Sigmoid colon (tissue), 7 donors: ENCODE results near the gene ENTR1. TPM values are rescaled to one million over a fixed set of nuclear protein-coding genes. Genes with fewer than 3 reads are reported as not detected.

Source experiments
- DNase-seq: peaks from one replicate; pipeline ENCODE4 v3.0.0-alpha.2; 2019
- H3K27ac ChIP-seq, 4 donors: fragments of 200-600 bp; sonication (generic); one replicate each; pipeline ENCODE4 v1.5.1; 2016 to 2019; ENCODE audit warnings: mild to moderate bottlenecking in 1 of 4
- H3K27me3 ChIP-seq, 3 donors: fragments of 200-600 bp; sonication (generic); one replicate each; pipeline ENCODE4 v1.5.1; 2019; ENCODE audit warnings: mild to moderate bottlenecking in 1 of 3
- H3K36me3 ChIP-seq, 4 donors: fragments of 200-600 bp; sonication (generic); one replicate each; pipeline ENCODE4 v1.5.1; 2016 to 2019
- H3K4me1 ChIP-seq, 4 donors: fragments of 200-600 bp; sonication (generic); one replicate each; pipeline ENCODE4 v1.5.1; 2017 to 2019
- H3K4me3 ChIP-seq, 4 donors: fragments of 200-600 bp; sonication (generic); one replicate each; pipeline ENCODE4 v1.5.1; 2017 to 2019; ENCODE audit warnings: mild to moderate bottlenecking in 2 of 4, moderate library complexity in 1 of 4
- H3K9me3 ChIP-seq, 4 donors: fragments of 200-600 bp in 3 of 4; sonication (generic) in 3 of 4; one replicate each; pipeline versions ENCODE4 v1.5.1 to v1.6.1; 2013 to 2019
- EP300 ChIP-seq, 4 donors: sonication (generic); formaldehyde crosslinking; IDR thresholded peaks; one replicate each; pipeline ENCODE4 v1.6.1; 2017; ENCODE audit warnings: antibody characterized with exemption in 4 of 4
- POLR2A ChIP-seq, 2 donors: fragments of 450-650 bp; IDR thresholded peaks; one replicate each; pipeline ENCODE4 v1.6.1; 2016; ENCODE audit warnings: antibody characterized with exemption in 2 of 2, mild to moderate bottlenecking in 2 of 2, moderate library complexity in 2 of 2
- POLR2AphosphoS5 ChIP-seq, 4 donors: sonication (generic); formaldehyde crosslinking; IDR thresholded peaks; one replicate each; pipeline ENCODE4 v1.6.1; 2017; ENCODE audit warnings: antibody characterized with exemption in 4 of 4
- WGBS, 2 donors: extraction: QIAGEN DNeasy Blood & Tissue Kit; methylation state at CpG; one replicate each; pipeline ENCODE4 v1.1.7; 2013; 5-methylcytosine and 5-hydroxymethylcytosine counted together
- intact Hi-C: fragments of 100-400 bp; cut with DNase I; formaldehyde crosslinking; loops from one replicate; pipeline ENCODE4 v1.15.1; 2023
- polyA plus RNA-seq, 3 donors: library from polyadenylated mRNA; stranded (reverse); fragments of 200-250 nt; gene quantifications; one replicate each; pipeline ENCODE4 v1.2.3, GENCODE V29; 2013
- total RNA-seq, 4 donors: library from RNA; depleted of rRNA; stranded (reverse); fragments of >200 nt; gene quantifications; one replicate each; pipeline ENCODE4 v1.1.0, GENCODE V29; 2016
- TF ChIP-seq, protein P1 (sequence below), 4 experiments: fragments of 450-650 bp in 3 of 4; fragments of 200-600 bp in 1 of 4; IDR thresholded peaks; one replicate each; pipeline ENCODE4 v1.5.1; 2016 to 2019; ENCODE audit warnings: antibody characterized with exemption in 4 of 4, mild to moderate bottlenecking in 3 of 4, moderate library complexity in 2 of 4
- donor health status: healthy with polysubstance abuse.
- donor health status: Bipolar disorder and iron deficiency.
- donor health status: healthy.

The ENTR1 gene
- total and polyA plus RNA-seq, 7 donors: 16.2 to 47.2 (median 30.6) TPM

DNA sequence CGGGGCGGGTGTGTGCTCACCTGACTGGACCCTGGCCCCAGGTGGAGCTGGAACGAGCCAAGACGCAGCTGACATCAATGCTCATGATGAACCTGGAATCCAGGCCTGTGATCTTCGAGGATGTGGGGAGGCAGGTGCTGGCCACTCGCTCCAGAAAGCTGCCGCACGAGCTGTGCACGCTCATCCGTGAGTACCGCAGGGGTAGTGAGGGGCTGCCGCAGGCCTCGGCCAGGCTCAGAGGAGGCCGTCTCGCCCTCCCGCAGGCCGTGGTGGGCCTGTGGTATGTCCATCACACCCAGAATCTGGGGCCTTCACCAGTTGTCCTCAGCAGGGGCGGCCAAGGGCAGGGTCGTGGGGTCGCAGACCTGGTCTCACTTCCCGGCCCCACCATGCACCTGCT lies 11.4 kb upstream of the ENTR1 start:
- Histone ChIP-seq H3K36me3 (peaks cover 34 to 85% (median 67%) of the 10 kb centered on the region in 4 donors), H3K4me3 (no peak overlapping the region), H3K4me1 (no peaks in the 10 kb centered on the region), H3K9me3 (no peaks in the 10 kb centered on the region), H3K27me3 (no peaks in the 10 kb centered on the region), H3K27ac (no peak overlapping the region)
- DNase-seq: no peak
- intact Hi-C loops: no loop called here
- TF ChIP-seq POLR2AphosphoS5 (IDR thresholded peaks at IDR 0.05): no peak
- TF ChIP-seq EP300 (IDR thresholded peaks at IDR 0.05): no peak
- TF ChIP-seq, protein P1, sequence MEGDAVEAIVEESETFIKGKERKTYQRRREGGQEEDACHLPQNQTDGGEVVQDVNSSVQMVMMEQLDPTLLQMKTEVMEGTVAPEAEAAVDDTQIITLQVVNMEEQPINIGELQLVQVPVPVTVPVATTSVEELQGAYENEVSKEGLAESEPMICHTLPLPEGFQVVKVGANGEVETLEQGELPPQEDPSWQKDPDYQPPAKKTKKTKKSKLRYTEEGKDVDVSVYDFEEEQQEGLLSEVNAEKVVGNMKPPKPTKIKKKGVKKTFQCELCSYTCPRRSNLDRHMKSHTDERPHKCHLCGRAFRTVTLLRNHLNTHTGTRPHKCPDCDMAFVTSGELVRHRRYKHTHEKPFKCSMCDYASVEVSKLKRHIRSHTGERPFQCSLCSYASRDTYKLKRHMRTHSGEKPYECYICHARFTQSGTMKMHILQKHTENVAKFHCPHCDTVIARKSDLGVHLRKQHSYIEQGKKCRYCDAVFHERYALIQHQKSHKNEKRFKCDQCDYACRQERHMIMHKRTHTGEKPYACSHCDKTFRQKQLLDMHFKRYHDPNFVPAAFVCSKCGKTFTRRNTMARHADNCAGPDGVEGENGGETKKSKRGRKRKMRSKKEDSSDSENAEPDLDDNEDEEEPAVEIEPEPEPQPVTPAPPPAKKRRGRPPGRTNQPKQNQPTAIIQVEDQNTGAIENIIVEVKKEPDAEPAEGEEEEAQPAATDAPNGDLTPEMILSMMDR (IDR thresholded peaks at IDR 0.05): no peak
- no peak for TF ChIP-seq POLR2A (IDR thresholded peaks at IDR 0.05)
- 92 to 96% methylated on average over 21 of the region's 21 CpGs for WGBS, 2 donors

DNA sequence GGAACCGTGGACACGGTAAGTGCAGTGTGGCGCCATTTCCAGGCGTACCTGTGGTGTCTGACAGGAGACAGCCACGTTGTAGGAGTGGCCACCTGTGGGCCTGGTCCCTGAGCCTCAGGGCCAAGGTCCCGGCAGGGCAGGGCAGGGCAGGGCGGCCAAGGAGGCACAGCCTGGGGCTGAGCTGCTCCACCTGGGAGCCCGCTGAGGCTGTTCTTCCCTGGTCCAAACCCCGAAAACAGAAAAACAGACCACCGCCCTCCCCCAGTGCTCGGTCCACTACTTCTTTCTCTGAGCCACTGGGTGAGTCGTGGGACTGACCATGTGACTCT lies 8.6 kb upstream of the ENTR1 start:
- Histone ChIP-seq H3K4me1 (no peaks in the 10 kb centered on the region), H3K27me3 (no peaks in the 10 kb centered on the region), H3K9me3 (no peaks in the 10 kb centered on the region), H3K36me3 (peaks cover 41 to 100% (median 92%) of the 10 kb centered on the region in 4 donors), H3K4me3 (no peak overlapping the region), H3K27ac (no peak overlapping the region)
- no peak for DNase-seq
- TF ChIP-seq, protein P1 (IDR thresholded peaks at IDR 0.05): no peak
- TF ChIP-seq EP300 (IDR thresholded peaks at IDR 0.05) (no peak), POLR2A (IDR thresholded peaks at IDR 0.05) (no peak), POLR2AphosphoS5 (IDR thresholded peaks at IDR 0.05) (no peak)
- intact Hi-C loops: no loop called here
- WGBS, 2 donors: 90 to 96% methylated on average over 12 of the region's 12 CpGs

DNA sequence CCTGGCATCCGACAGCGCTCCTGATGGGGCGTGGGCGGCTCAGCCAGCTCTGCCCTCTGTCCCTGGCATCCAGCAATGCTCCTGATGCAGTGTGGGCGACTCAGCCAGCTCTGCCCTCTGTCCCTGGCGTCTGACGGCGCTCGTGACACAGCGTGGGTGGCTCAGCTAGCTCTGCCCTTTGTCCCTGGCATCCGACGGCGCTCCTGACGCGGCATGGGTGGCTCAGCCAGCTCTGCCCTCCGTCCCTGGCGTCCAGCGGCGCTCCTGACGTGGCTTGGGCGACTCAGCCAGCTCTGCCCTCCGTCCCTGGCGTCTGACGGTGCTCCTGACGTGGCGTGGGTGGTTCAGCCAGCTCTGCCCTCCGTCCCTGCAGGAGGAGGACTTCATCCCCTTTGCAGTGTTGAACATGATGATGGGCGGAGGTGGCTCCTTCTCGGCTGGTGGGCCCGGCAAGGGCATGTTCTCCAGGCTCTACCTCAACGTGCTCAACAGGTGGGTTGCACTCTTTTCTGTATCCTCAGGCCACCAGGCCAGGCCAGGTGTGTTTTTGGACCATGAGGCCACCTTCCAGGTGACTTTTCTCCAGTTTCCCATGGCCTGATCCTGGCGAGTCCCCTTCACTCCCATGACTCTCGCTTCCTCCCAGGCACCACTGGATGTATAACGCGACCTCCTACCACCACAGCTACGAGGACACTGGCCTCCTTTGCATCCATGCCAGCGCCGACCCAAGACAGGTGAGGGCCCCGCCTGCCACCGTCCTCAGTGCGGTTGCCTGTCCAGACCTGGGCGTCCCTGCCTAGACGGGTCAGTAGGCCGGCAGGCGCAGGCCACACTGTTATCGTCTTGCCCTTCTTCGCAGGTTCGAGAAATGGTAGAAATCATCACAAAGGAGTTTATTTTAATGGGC lies 8.0 kb upstream of the ENTR1 start:
- no peak for DNase-seq
- intact Hi-C loops: no loop called here
- Histone ChIP-seq H3K4me3 (no peak overlapping the region), H3K4me1 (no peaks in the 10 kb centered on the region), H3K9me3 (no peaks in the 10 kb centered on the region), H3K27ac (no peak overlapping the region), H3K36me3 (peaks cover 43 to 100% (median 93%) of the 10 kb centered on the region in 4 donors), H3K27me3 (no peaks in the 10 kb centered on the region)
- TF ChIP-seq POLR2AphosphoS5 (IDR thresholded peaks at IDR 0.05) (no peak), EP300 (IDR thresholded peaks at IDR 0.05) (no peak), POLR2A (IDR thresholded peaks at IDR 0.05) (no peak)
- TF ChIP-seq, protein P1 (IDR thresholded peaks at IDR 0.05): no peak
- WGBS, 2 donors: 94 to 96% methylated on average over 48 of the region's 48 CpGs

DNA sequence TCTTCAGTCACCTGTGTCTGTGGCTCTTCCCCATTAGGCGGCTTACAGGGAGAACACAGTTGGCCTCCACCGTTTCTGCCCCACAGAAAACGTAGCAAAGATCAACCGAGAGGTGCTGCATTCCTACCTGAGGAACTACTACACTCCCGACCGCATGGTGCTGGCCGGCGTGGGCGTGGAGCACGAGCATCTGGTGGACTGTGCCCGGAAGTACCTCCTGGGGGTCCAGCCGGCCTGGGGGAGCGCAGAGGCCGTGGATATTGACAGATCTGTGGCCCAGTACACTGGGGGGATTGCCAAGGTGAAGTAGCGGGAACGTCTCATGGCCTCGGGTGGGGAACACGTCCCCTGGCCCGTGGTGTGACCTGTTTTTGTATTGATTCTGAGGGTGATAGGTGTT lies 6.5 kb upstream of the ENTR1 start:
- intact Hi-C loops: no loop called here
- TF ChIP-seq, protein P1 (IDR thresholded peaks at IDR 0.05): no peak
- TF ChIP-seq POLR2AphosphoS5 (IDR thresholded peaks at IDR 0.05) (no peak), POLR2A (IDR thresholded peaks at IDR 0.05) (no peak), EP300 (IDR thresholded peaks at IDR 0.05) (no peak)

More for the DNA sequence above, 6.5 kb upstream of the ENTR1 start:
- no peak for DNase-seq
- peaks cover 0 to 2% (median under 1%) of the 10 kb centered on the region in 4 donors for H3K4me1 ChIP-seq
- H3K36me3 ChIP-seq: peaks cover 45 to 96% (median 85%) of the 10 kb centered on the region in 4 donors
- 92 to 93% methylated on average over 19 of the region's 19 CpGs for WGBS, 2 donors
- no peak overlapping the region for H3K4me3 ChIP-seq
- H3K9me3 ChIP-seq: no peaks in the 10 kb centered on the region
- H3K27ac ChIP-seq: no peak overlapping the region
- no peaks in the 10 kb centered on the region for H3K27me3 ChIP-seq
